H1 (cell line): ENCODE data around the gene C6orf52. TPM values are rescaled to one million over a fixed set of nuclear protein-coding genes. Genes with fewer than 3 reads are reported as not detected.
"Not testable (repeated sequence)": the region's sequence is repeated elsewhere in the genome, so short reads cannot be mapped to it uniquely, and the experiment has no call there.

Experiments used
- CTCF ChIA-PET: fragments of 300-600 bp; sonication (Branson Sonifier 250); formaldehyde crosslinking; loops from one replicate; lab custom pipeline; 2021; ENCODE audit not compliant: partially characterized antibody; lab: Charles Lee
- POLR2A ChIA-PET: fragments of 300-600 bp; sonication (Branson Sonifier 250); formaldehyde crosslinking; loops from one replicate; lab custom pipeline; 2021; ENCODE audit warnings: inconsistent platforms; ENCODE audit not compliant: partially characterized antibody; lab: Charles Lee
- DNase-seq, 2 experiments: peaks; one replicate each; pipeline versions ENCODE4 v3.0.0 to v3.0.0-alpha.2; 2010 to 2022; ENCODE audit warnings: low spot score in 2 of 2, low read depth in 1 of 2, mixed read lengths in 1 of 2
- FAIRE-seq: peaks from 2 replicates; lab custom pipeline; 2011; peaks lifted over from hg19 to GRCh38; lab: Jason Lieb, UNC
- H2AFZ ChIP-seq: 2 replicates; pipeline ENCODE4 v1.8.1; 2012; ENCODE audit warnings: low read length, inconsistent platforms
- H2AK5ac ChIP-seq: 2 replicates; pipeline ENCODE4 v1.6.1; 2013; ENCODE audit warnings: low read depth, low read length
- H2BK120ac ChIP-seq: replicated peaks from 2 replicates; pipeline ENCODE3; 2013; ENCODE audit warnings: low read depth, low read length, inconsistent platforms
- H2BK12ac ChIP-seq: 2 replicates; pipeline ENCODE4 v1.6.1; 2013; ENCODE audit warnings: low read depth, low read length
- H2BK15ac ChIP-seq: 2 replicates; pipeline ENCODE4 v1.6.1; 2013; ENCODE audit warnings: low read length
- H2BK20ac ChIP-seq: 2 replicates; pipeline ENCODE4 v1.6.1; 2013; ENCODE audit warnings: low read length
- H2BK5ac ChIP-seq: 2 replicates; pipeline ENCODE4 v1.6.1; 2013; ENCODE audit warnings: low read depth, low read length
- H3K14ac ChIP-seq: 2 replicates; pipeline ENCODE4 v1.6.1; 2013; ENCODE audit warnings: inconsistent platforms; ENCODE audit not compliant: insufficient read length
- H3K18ac ChIP-seq: 2 replicates; pipeline ENCODE4 v1.6.1; 2013; ENCODE audit warnings: low read length; ENCODE audit errors: extremely low read depth
- H3K23ac ChIP-seq: 2 replicates; pipeline ENCODE4 v1.6.1; 2013; ENCODE audit warnings: inconsistent platforms; ENCODE audit not compliant: insufficient read length
- H3K23me2 ChIP-seq: 2 replicates; pipeline ENCODE4 v1.6.1; 2013; ENCODE audit warnings: low read depth, low read length
- H3K27ac ChIP-seq: 2 replicates; pipeline ENCODE4 v1.6.1; 2011; ENCODE audit warnings: low read depth, low read length, inconsistent platforms
- H3K27me3 ChIP-seq, 4 experiments: replicated peaks in 1 of 4; 1 replicate in 1 of 4; 2 replicates in 3 of 4; pipeline versions ENCODE4 v1.6.1 to v1.8.1; 2011 to 2013; ENCODE audit warnings: low read length in 3 of 4, mild to moderate bottlenecking in 3 of 4, inconsistent platforms in 2 of 4, mixed read lengths in 2 of 4, moderate library complexity in 1 of 4; ENCODE audit not compliant: control insufficient read depth in 3 of 4, insufficient read depth in 3 of 4; ENCODE audit errors: extremely low read depth in 1 of 4
- H3K36me3 ChIP-seq, 4 experiments: 2 replicates each; pipeline versions ENCODE4 v1.6.1 to v1.8.1; 2011 to 2013; ENCODE audit warnings: mild to moderate bottlenecking in 4 of 4, low read length in 3 of 4, moderate library complexity in 2 of 4, control low read depth in 1 of 4, inconsistent platforms in 1 of 4; ENCODE audit not compliant: insufficient read depth in 4 of 4, control insufficient read depth in 2 of 4
- H3K4ac ChIP-seq: replicated peaks from 2 replicates; pipeline ENCODE3; 2013; ENCODE audit warnings: low read length, low read depth, mixed read lengths, inconsistent platforms; ENCODE audit not compliant: insufficient read length
- H3K4me1 ChIP-seq, 4 experiments: replicated peaks in 1 of 4; 1 replicate in 1 of 4; 2 replicates in 3 of 4; pipeline versions ENCODE4 v1.6.1 to v1.8.1; 2011 to 2013; ENCODE audit warnings: low read length in 3 of 4, inconsistent platforms in 2 of 4, mixed read lengths in 1 of 4; ENCODE audit not compliant: insufficient read depth in 4 of 4, control insufficient read depth in 3 of 4
- H3K4me2 ChIP-seq, 2 experiments: 2 replicates each; pipeline versions ENCODE4 v1.6.1 to v1.8.1; 2011 to 2013; ENCODE audit warnings: low read depth in 2 of 2, low read length in 2 of 2, control low read depth in 1 of 2, inconsistent platforms in 1 of 2, mild to moderate bottlenecking in 1 of 2; ENCODE audit not compliant: insufficient read depth in 1 of 2
- H3K4me3 ChIP-seq, 4 experiments: fragments of 200-600, 300-600 bp in 1 of 4; sonication (generic), shearing (Covaris generic), sonication (Bioruptor Twin) in 1 of 4; 2 replicates each; pipeline versions ENCODE4 v1.5.1 to v1.8.1; 2011 to 2016; ENCODE audit warnings: low read length in 4 of 4, low read depth in 3 of 4, control low read depth in 2 of 4, inconsistent platforms in 2 of 4, mild to moderate bottlenecking in 2 of 4, mixed read lengths in 1 of 4, moderate library complexity in 1 of 4; ENCODE audit not compliant: insufficient read depth in 2 of 4; ENCODE audit errors: extremely low read depth in 1 of 4
- H3K56ac ChIP-seq: replicated peaks from 2 replicates; pipeline ENCODE3; 2013; ENCODE audit warnings: low read depth, mild to moderate bottlenecking, mixed read lengths, low read length, inconsistent platforms; ENCODE audit not compliant: insufficient read length
- H3K79me1 ChIP-seq: 2 replicates; pipeline ENCODE4 v1.6.1; 2013; ENCODE audit warnings: low read depth, low read length, control low read depth
- H3K79me2 ChIP-seq, 2 experiments: 2 replicates each; pipeline versions ENCODE4 v1.6.1 to v1.8.1; 2012 to 2013; ENCODE audit warnings: low read length in 2 of 2, mild to moderate bottlenecking in 2 of 2, inconsistent platforms in 1 of 2; ENCODE audit not compliant: insufficient read depth in 2 of 2, control insufficient read depth in 1 of 2
- H3K9ac ChIP-seq, 4 experiments: replicated peaks in 1 of 4; 1 replicate in 1 of 4; 2 replicates in 3 of 4; pipeline versions ENCODE4 v1.6.1 to v1.8.1; 2011 to 2013; ENCODE audit warnings: low read depth in 3 of 4, low read length in 3 of 4, control low read depth in 2 of 4, mild to moderate bottlenecking in 2 of 4, moderate library complexity in 2 of 4, inconsistent platforms in 1 of 4; ENCODE audit errors: extremely low read depth in 1 of 4
- H3K9me3 ChIP-seq, 2 experiments: 2 replicates each; pipeline versions ENCODE4 v1.6.1 to v1.8.1; 2012 to 2013; ENCODE audit warnings: mild to moderate bottlenecking in 2 of 2, moderate library complexity in 2 of 2, control low read depth in 1 of 2, inconsistent platforms in 1 of 2, low read depth in 1 of 2, low read length in 1 of 2, mixed read lengths in 1 of 2; ENCODE audit not compliant: insufficient read depth in 2 of 2
- H4K20me1 ChIP-seq, 2 experiments: replicated peaks in 1 of 2; 2 replicates each; pipeline versions ENCODE3 to v1.8.1; 2011 to 2013; ENCODE audit warnings: inconsistent platforms in 2 of 2, low read length in 2 of 2, mild to moderate bottlenecking in 1 of 2; ENCODE audit not compliant: insufficient read depth in 2 of 2, control insufficient read depth in 1 of 2
- H4K5ac ChIP-seq: 2 replicates; pipeline ENCODE4 v1.6.1; 2013; ENCODE audit warnings: low read length, low read depth, mixed read lengths, inconsistent platforms; ENCODE audit not compliant: insufficient read length
- H4K8ac ChIP-seq: 2 replicates; pipeline ENCODE4 v1.8.0; 2013; ENCODE audit warnings: mild to moderate bottlenecking, moderate library complexity, low read length, inconsistent platforms; ENCODE audit not compliant: insufficient read depth; ENCODE audit errors: extremely low read depth
- H4K91ac ChIP-seq: replicated peaks from 2 replicates; pipeline ENCODE3; 2013; ENCODE audit warnings: low read length, mixed read lengths, inconsistent platforms; ENCODE audit not compliant: insufficient read length
- SP1 ChIP-seq: IDR thresholded peaks from 2 replicates; pipeline ENCODE4 v1.6.1; 2011; ENCODE audit warnings: low read depth, low read length
- WGBS, 2 experiments: shearing (Covaris generic) in 1 of 2; methylation state at CpG; one replicate each; pipeline versions ENCODE4 v1.1.6 to v1.1.7; 2013 to 2015; ENCODE audit warnings: low lambda C conversion rate in 2 of 2, mixed read lengths in 2 of 2, inconsistent platforms in 1 of 2, low coverage in 1 of 2, missing lambda C conversion rate in 1 of 2; ENCODE audit not compliant: insufficient replicate concordance in 2 of 2, insufficient coverage in 1 of 2, insufficient read length in 1 of 2; ENCODE audit errors: extremely low coverage in 1 of 2, missing lambda C conversion rate in 1 of 2; 5-methylcytosine and 5-hydroxymethylcytosine counted together
- polyA plus RNA-seq, 7 experiments: library from polyadenylated mRNA; depleted of rRNA in 3 of 7; stranded (reverse) in 5 of 7; unstranded in 2 of 7; fragments of >200 nt in 5 of 7; fragments of 200-250 nt in 2 of 7; gene quantifications; 1 replicate in 5 of 7; 2 replicates in 1 of 7; 4 replicates in 1 of 7; pipeline versions ENCODE4 v1.2.1 to v1.2.3, GENCODE V29; 2011 to 2013; ENCODE audit warnings: missing spikeins in 2 of 7, mixed read lengths in 2 of 7
- total RNA-seq: library from RNA; stranded (reverse); fragmentation: NEBNext Ultra II Directional; extraction: Animal tissue kit (Norgen Biotek cat#: 25700); gene quantifications from 2 replicates; pipeline ENCODE4 v1.2.1, GENCODE V29; 2021

C6orf52 gene
- total and polyA plus RNA-seq, 2 of the 8 experiments (the other 6 are each of a cell fraction or from before 2014, with no cell fraction given): 1.5 to 3.1 TPM

DNA sequence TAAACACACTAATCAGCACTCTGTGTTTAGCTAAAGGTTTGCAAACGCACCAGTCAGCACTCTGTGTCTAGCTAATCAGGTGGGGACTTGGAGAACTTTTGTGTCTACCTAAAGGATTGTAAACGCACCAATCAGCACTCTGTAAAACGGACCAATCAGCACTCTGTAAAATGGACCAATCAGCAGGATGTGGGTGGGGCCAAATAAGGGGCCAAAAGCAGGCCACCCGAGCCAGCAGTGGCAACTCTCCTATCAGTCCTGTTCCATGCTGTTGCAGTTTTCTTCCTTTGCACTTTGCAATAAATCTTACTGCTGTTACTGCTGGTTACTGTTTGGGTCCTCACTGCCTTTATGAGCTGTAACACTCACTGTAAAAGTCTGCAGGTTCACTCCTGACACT lies 47.2 kb upstream of the C6orf52 start:
- H2BK15ac ChIP-seq, H2AK5ac ChIP-seq, H2BK12ac ChIP-seq, H4K91ac ChIP-seq, H3K4ac ChIP-seq, H4K5ac ChIP-seq, H3K4me2 ChIP-seq, H3K4me1 ChIP-seq, H3K14ac ChIP-seq, H3K9me3 ChIP-seq, DNase-seq, H3K23ac ChIP-seq, H3K9ac ChIP-seq, FAIRE-seq, H3K27me3 ChIP-seq, H3K18ac ChIP-seq, H4K20me1 ChIP-seq, H4K8ac ChIP-seq, H3K79me2 ChIP-seq, H2BK20ac ChIP-seq, H3K79me1 ChIP-seq, H2BK5ac ChIP-seq, H2AFZ ChIP-seq, H3K36me3 ChIP-seq, H3K27ac ChIP-seq, H3K4me3 ChIP-seq, H3K23me2 ChIP-seq, H2BK120ac ChIP-seq, H3K56ac ChIP-seq: not testable (repeated sequence)
- WGBS, 2 experiments: 80% methylated on average over 4 of the region's 4 CpGs; no CpG with 5 or more reads in 1 of the 2 experiments
- POLR2A ChIA-PET: interaction anchor here (1.1 to 2.9 kb wide), 2 partner anchors 8 to 20 kb away, joined by 3 to 15 read pairs; no protein-coding TSS in a partner anchor
- CTCF ChIA-PET: interaction anchor here (1.1 to 1.8 kb wide), 3 partner anchors 18 to 327 kb away, joined by 4 to 9 read pairs (median 4); partner anchors contain the start of gene TFAP2A
- TF ChIP-seq SP1: 0 out of 2 replicates have a peak, but pooled peaks have one; percentile 44
